Right lobe of liver (tissue), 4 donors: ENCODE measurements around the gene CST8.

Source experiments
- POLR2A ChIP-seq: fragments of 450-650 bp; IDR thresholded peaks from one replicate; pipeline ENCODE4 v1.6.1; 2017; ENCODE audit warnings: antibody characterized with exemption, mild to moderate bottlenecking
- TF ChIP-seq, protein P1 (sequence below), 4 donors: fragments of 200-600 bp in 3 of 4; fragments of 450-650 bp in 1 of 4; IDR thresholded peaks; one replicate each; pipeline versions ENCODE4 v1.5.1 to v1.8.0; 2016 to 2022; ENCODE audit warnings: antibody characterized with exemption in 4 of 4, mild to moderate bottlenecking in 2 of 4
- donor health status: DM: no; HTN: no; CAD: no.
- donor health status: DM: no; HTN: no; CAD: no.
- donor health status: DM: no; HTN: yes; CAD: no.

DNA sequence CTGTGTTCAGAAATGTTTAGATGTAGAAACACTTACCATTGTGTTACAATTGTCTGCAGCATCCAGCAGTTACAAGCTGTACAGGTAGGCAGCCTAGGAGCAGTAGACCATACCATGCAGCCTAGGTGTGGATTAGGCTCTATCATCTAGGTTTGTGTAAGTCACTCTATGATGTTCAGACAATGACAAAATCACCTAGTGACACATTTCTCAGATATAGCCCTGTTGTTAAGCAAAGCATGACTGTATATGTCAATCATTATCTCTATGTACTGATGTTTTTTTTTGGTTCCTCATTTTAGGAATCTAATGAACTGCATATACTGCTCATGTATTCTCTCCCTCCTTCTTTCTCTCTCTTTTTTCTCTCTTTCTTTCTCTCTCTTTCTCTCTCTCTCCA lies 22.2 kb downstream of the CST8 start:
- TF ChIP-seq, protein P1, sequence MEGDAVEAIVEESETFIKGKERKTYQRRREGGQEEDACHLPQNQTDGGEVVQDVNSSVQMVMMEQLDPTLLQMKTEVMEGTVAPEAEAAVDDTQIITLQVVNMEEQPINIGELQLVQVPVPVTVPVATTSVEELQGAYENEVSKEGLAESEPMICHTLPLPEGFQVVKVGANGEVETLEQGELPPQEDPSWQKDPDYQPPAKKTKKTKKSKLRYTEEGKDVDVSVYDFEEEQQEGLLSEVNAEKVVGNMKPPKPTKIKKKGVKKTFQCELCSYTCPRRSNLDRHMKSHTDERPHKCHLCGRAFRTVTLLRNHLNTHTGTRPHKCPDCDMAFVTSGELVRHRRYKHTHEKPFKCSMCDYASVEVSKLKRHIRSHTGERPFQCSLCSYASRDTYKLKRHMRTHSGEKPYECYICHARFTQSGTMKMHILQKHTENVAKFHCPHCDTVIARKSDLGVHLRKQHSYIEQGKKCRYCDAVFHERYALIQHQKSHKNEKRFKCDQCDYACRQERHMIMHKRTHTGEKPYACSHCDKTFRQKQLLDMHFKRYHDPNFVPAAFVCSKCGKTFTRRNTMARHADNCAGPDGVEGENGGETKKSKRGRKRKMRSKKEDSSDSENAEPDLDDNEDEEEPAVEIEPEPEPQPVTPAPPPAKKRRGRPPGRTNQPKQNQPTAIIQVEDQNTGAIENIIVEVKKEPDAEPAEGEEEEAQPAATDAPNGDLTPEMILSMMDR (IDR thresholded peaks at IDR 0.05): no peak
- TF ChIP-seq POLR2A: no peak
